GM18498 (cell line): ENCODE measurements around the gene SOX4.
A peak's percentile ranks its signal among the peaks of the same experiment; 100 is the strongest.

Source experiments
- ATAC-seq: cut with Tn5 transposase; IDR thresholded peaks from one replicate; pipeline ENCODE4 v1.9.1; 2021; ENCODE audit warnings: mild to moderate bottlenecking, moderate library complexity; ENCODE audit not compliant: unreplicated experiment

SOX4 gene

DNA sequence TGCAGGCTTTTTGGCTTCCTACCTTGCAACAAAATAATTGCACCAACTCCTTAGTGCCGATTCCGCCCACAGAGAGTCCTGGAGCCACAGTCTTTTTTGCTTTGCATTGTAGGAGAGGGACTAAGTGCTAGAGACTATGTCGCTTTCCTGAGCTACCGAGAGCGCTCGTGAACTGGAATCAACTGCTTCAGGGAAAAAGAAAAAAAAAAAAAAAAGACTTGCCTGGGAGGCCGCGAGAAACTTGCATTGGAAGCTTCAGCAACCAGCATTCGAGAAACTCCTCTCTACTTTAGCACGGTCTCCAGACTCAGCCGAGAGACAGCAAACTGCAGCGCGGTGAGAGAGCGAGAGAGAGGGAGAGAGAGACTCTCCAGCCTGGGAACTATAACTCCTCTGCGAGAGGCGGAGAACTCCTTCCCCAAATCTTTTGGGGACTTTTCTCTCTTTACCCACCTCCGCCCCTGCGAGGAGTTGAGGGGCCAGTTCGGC, 420 bp downstream of the SOX4 start:
- peak; percentile 20 for ATAC-seq

DNA sequence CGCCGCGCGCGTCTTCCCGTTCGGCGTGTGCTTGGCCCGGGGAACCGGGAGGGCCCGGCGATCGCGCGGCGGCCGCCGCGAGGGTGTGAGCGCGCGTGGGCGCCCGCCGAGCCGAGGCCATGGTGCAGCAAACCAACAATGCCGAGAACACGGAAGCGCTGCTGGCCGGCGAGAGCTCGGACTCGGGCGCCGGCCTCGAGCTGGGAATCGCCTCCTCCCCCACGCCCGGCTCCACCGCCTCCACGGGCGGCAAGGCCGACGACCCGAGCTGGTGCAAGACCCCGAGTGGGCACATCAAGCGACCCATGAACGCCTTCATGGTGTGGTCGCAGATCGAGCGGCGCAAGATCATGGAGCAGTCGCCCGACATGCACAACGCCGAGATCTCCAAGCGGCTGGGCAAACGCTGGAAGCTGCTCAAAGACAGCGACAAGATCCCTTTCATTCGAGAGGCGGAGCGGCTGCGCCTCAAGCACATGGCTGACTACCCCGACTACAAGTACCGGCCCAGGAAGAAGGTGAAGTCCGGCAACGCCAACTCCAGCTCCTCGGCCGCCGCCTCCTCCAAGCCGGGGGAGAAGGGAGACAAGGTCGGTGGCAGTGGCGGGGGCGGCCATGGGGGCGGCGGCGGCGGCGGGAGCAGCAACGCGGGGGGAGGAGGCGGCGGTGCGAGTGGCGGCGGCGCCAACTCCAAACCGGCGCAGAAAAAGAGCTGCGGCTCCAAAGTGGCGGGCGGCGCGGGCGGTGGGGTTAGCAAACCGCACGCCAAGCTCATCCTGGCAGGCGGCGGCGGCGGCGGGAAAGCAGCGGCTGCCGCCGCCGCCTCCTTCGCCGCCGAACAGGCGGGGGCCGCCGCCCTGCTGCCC, 1.1 kb downstream of the SOX4 start:
- peak; percentile 30 for ATAC-seq

DNA sequence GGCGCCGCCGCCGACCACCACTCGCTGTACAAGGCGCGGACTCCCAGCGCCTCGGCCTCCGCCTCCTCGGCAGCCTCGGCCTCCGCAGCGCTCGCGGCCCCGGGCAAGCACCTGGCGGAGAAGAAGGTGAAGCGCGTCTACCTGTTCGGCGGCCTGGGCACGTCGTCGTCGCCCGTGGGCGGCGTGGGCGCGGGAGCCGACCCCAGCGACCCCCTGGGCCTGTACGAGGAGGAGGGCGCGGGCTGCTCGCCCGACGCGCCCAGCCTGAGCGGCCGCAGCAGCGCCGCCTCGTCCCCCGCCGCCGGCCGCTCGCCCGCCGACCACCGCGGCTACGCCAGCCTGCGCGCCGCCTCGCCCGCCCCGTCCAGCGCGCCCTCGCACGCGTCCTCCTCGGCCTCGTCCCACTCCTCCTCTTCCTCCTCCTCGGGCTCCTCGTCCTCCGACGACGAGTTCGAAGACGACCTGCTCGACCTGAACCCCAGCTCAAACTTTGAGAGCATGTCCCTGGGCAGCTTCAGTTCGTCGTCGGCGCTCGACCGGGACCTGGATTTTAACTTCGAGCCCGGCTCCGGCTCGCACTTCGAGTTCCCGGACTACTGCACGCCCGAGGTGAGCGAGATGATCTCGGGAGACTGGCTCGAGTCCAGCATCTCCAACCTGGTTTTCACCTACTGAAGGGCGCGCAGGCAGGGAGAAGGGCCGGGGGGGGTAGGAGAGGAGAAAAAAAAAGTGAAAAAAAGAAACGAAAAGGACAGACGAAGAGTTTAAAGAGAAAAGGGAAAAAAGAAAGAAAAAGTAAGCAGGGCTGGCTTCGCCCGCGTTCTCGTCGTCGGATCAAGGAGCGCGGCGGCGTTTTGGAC, 2.0 kb downstream of the SOX4 start:
- ATAC-seq: peak; percentile 30

DNA sequence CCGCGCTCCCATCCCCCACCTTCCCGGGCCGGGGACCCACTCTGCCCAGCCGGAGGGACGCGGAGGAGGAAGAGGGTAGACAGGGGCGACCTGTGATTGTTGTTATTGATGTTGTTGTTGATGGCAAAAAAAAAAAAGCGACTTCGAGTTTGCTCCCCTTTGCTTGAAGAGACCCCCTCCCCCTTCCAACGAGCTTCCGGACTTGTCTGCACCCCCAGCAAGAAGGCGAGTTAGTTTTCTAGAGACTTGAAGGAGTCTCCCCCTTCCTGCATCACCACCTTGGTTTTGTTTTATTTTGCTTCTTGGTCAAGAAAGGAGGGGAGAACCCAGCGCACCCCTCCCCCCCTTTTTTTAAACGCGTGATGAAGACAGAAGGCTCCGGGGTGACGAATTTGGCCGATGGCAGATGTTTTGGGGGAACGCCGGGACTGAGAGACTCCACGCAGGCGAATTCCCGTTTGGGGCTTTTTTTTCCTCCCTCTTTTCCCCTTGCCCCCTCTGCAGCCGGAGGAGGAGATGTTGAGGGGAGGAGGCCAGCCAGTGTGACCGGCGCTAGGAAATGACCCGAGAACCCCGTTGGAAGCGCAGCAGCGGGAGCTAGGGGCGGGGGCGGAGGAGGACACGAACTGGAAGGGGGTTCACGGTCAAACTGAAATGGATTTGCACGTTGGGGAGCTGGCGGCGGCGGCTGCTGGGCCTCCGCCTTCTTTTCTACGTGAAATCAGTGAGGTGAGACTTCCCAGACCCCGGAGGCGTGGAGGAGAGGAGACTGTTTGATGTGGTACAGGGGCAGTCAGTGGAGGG, 2.8 kb downstream of the SOX4 start:
- ATAC-seq: no peak

DNA sequence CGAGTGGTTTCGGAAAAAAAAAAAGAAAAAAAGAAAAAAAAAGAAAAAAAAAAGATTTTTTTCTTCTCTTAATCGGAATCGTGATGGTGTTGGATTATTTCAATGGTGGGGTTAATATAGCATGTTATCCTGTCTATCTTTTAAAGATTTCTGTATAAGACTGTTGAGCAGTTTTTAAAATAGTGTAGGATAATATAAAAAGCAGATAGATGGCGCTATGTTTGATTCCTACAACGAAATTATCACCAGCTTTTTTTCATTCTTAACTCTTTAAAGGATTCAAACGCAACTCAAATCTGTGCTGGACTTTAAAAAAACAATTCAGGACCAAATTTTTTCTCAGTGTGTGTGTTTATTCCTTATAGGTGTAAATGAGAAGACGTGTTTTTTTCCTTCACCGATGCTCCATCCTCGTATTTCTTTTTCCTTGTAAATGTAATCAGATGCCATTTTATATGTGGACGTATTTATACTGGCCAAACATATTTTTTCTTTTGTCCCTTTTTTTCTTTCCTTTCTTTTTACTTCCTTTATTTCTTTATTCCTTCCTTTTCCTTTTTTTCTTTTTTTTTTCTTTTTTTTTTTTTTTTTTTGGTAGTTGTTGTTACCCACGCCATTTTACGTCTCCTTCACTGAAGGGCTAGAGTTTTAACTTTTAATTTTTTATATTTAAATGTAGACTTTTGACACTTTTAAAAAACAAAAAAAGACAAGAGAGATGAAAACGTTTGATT, 3.6 kb downstream of the SOX4 start:
- ATAC-seq: no peak

DNA sequence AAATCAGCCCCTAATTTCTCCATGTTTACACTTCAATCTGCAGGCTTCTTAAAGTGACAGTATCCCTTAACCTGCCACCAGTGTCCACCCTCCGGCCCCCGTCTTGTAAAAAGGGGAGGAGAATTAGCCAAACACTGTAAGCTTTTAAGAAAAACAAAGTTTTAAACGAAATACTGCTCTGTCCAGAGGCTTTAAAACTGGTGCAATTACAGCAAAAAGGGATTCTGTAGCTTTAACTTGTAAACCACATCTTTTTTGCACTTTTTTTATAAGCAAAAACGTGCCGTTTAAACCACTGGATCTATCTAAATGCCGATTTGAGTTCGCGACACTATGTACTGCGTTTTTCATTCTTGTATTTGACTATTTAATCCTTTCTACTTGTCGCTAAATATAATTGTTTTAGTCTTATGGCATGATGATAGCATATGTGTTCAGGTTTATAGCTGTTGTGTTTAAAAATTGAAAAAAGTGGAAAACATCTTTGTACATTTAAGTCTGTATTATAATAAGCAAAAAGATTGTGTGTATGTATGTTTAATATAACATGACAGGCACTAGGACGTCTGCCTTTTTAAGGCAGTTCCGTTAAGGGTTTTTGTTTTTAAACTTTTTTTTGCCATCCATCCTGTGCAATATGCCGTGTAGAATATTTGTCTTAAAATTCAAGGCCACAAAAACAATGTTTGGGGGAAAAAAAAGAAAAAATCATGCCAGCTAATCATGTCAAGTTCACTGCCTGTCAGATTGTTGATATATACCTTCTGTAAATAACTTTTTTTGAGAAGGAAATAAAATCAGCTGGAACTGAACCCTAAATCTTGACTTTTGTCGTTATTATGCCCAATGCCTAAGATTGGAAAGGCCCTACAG, 4.5 kb downstream of the SOX4 start:
- ATAC-seq: no peak

DNA sequence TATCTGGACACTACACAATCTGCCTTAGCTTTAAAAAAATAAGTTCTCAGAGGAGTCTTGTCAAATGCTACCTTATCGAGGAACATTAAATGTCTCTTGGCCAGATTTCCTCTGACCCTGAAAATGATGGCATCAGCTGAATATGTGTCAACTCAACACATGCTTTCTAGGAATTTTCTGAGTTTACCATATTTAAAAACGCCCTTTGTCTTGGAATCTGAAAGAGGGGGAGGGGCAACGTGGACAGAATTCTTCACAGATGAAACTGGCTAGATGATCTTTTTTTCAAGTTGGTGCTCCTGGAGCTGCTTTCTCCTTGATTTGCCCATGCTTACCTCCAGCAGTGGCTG, 5.1 kb downstream of the SOX4 start:
- ATAC-seq: no peak

DNA sequence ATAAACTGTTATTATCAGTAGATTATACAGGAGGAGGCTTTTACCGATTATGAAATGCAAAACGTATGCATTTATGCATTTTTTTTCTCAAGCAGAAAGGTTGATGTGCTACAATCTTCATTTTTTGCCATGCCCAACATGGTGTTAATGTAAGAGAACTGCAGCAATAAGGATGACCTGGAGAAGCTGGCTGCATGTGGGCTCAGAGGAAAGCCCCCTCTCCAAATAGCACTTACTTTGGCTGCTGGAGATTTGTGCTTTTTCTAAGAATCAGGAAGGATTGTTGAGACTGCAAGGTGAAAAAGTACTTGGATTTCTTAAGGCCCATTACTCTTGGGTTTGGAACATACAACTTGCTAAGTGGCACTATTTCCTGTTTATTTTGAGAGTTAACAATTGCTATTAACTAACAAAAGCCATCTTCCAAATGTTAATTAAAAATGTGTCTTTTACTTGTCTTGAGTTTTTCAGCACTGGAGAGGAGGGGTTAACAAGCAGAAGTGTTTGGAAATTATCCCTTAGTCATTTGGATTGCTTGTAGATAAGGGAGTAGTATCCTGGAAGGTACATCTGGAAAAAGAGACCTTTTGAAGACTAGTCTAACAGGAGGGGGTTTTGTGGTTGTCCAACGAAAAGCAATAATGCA, 5.6 kb downstream of the SOX4 start:
- ATAC-seq: no peak

DNA sequence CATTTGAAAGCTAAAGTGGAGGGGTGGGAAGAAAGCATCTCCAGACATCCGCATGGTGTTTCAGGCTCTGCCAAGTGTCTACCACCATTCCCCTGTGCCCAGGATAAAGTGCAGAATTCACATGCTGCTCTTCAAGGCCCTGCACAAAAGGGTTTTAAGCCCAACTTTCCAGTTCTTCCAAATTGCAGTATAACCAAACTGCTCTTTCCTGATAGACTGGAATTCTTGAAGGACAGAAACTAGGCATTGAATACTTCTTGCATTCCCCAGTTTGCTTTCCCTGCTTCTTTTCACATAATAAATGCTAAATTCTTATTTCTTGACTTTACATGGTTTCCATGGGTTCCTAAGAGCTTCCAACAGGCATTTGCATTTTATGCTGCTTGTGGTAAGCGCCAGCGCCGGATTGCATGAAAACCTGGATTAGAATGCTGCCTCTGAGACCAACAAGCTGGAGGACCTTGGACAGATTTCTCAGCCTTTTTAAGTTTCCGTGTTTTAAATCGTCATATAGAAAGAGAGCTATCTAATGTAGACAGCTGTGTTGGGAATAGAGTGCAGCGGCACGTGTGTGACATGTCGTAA, 7.9 kb downstream of the SOX4 start:
- ATAC-seq: no peak

DNA sequence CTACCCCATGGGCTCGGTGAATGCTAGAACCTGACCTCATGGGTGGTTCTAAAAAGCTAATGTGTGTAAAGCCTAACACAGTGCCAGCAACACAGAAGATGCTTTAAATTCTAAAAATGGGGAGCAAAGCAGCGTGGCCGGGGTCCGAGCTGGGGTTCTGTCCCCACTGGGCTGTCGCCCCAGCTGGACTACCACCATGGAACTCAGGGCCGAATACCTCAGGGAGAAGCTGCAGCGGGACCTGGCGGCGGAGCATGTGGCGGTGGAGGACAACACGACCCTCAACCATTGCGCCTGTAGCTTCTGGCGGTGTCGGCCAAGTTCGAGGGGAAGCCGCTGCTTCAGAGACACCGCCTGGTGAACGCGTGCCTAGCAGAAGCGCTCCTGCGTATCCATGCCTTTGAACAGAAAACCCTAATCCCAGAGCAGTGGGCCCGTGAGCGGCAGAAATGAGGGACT, 8.4 kb downstream of the SOX4 start:
- no peak for ATAC-seq

DNA sequence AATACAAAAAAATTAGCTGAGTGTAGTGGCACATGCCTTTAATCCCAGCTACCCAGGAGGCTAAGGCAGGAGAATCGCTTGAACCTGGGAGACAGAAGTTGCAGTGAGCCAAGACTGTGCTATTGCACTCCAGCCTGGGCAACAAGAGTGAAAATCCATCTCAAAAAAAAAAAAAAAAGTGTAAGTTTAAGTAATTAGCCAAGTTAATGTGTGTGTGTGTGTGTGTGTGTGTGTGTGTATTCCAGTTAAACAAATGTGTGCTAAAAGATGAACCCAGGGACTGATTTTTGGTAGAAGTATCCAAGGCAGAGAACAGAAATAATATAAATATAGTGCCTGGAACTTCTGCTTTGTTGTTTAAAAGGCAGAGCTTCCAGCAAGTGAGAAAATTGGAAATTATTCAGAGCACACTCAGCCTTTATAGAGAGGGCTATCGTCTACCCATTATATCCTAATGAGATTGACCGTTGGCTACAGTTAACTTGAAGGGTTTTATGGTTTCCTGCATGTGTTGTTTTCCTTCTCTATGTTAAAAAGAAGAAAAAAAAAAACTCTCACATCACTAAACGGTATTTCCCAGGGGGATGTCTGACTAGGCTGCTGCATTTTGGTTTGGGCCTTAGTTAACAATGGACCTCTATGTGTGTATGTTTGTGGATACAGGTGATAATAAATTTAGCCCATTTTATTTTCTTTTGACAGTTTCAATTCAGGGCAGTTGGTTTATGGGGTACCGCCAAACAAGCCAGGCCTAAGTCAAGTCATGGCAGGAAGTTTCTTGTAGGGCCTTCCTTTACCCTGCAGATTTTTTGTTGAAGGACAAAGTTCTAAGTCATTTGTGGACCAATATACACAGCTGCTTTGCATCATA, 9.8 kb downstream of the SOX4 start:
- ATAC-seq: no peak

DNA sequence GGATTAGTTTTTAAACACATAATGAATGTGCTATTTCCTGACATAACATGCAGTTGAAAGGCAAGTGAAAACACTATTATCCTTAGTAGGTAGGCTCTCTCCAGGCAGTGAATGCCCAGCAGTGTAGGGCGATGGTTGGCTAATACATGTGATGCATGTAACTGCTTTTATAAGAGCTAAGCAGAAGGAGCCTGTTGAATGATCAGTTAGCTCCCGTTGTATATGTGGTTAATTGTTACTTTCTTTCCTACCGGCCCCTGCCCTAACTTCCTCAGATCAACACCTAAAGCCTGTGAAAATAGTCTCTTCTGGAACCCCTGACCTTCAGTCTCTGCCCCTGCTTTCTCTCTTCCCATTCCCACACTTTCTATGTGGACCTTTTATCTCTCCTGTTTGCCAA, 10.5 kb downstream of the SOX4 start:
- ATAC-seq: no peak

DNA sequence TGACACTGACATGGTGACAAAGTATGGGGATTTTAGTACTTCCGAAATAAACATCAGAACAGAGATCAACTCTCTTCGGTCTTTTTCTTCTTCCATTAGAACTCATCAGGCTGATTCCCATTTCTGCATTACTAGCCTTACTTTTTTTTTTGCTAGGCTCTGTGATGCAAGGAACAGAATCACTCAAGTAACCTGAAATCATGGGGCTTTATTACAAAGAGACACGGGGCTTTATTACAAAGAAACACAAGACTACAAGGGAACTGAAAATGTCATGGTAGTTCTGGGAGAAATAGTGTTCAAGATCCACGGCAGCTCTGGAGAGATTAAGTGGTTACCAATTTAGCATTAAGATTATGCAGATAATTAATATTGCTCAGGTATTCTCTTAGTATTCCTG, 11.6 kb downstream of the SOX4 start:
- no peak for ATAC-seq

DNA sequence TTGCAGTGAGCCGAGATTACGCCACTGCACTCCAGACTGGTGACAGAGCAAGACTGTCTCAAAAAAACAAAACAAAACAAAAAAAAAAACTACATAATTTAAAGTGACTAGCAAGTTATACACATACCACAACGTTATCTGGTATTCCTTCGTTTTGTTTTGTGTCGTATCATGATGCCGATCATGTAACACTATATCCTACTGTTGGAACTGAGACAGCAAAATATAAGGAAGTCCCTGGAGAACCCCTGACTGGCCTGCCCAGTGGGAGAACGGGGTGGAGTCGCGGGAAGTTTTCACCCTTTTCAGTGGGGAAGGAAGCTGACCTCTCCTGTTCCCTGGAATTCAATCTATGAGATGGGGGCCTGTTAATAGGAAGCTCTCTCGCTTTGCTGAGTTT, 15.1 kb downstream of the SOX4 start:
- no peak for ATAC-seq

DNA sequence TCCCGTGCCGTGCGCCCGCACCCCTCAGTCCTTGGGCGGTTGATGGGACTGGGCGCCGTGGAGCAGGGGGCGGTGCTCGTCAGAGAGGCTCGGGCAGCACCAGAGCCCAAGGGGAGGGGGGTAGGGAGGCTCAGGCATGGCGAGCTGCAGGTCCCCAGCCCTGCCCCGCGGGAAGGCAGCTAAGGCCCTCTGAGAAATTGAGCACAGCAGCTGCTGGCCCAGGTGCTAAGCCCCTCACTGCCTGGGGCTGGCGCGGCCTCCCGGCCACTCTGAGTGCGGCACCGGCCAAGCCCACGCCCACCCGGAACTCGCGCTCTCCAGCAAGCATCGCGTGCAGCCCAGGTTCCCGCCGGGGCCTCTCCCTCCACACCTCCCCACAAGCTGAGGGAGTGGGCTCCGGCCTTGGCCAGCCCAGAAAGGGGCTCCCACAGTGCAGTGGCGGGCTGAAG, 16.4 kb downstream of the SOX4 start:
- ATAC-seq: peak; percentile 13

DNA sequence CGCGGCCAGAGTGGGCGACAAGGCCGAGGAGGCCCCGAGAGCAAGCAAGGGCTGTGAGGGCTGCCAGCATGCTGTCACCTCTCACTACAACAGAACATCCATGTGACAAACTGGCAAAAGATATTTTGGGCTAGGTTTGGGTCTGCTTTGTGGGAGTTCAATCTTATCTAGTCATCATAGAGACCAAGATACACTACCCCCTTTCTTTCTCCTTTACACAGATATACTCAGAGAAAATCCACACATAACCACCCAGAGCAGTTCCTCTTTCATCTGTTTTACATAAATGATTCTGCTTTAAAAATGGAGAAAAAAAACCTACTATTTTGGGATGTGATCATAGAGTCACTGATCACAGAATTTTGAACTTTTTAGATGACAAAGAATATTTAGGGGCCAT, 16.8 kb downstream of the SOX4 start:
- peak; percentile 87 for ATAC-seq

DNA sequence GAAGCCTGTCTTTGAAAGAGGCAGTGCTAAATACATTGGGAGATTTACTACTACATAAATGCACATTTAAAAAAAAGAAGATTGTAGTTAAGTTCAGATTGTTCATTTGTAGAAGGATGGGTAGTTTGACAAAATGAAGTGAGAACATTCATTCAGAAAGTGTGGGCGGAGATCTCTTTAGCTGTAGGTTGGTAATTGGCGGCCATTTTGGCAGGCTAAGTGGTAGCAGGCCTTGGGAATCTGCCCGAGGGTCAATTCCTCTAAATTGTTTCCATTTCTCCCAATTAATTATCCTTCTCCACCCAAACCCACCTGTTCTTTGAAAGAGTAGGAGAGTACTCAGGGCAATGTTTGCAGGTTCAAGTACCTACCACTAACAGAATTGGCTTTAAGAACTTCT, 17.9 kb downstream of the SOX4 start:
- ATAC-seq: no peak
